H1 (cell line): ENCODE results near the gene CACNA2D1. TPM values are rescaled to one million over a fixed set of nuclear protein-coding genes. Genes with fewer than 3 reads are reported as not detected.

Source experiments
- CTCF ChIA-PET: fragments of 300-600 bp; sonication (Branson Sonifier 250); formaldehyde crosslinking; loops from one replicate; lab custom pipeline; 2021; ENCODE audit not compliant: partially characterized antibody; lab: Charles Lee
- POLR2A ChIA-PET: fragments of 300-600 bp; sonication (Branson Sonifier 250); formaldehyde crosslinking; loops from one replicate; lab custom pipeline; 2021; ENCODE audit warnings: inconsistent platforms; ENCODE audit not compliant: partially characterized antibody; lab: Charles Lee
- DNase-seq, 2 experiments: peaks; one replicate each; pipeline versions ENCODE4 v3.0.0 to v3.0.0-alpha.2; 2010 to 2022; ENCODE audit warnings: low spot score in 2 of 2, low read depth in 1 of 2, mixed read lengths in 1 of 2
- FAIRE-seq: peaks from 2 replicates; lab custom pipeline; 2011; peaks lifted over from hg19 to GRCh38; lab: Jason Lieb, UNC
- H2AFZ ChIP-seq: 2 replicates; pipeline ENCODE4 v1.8.1; 2012; ENCODE audit warnings: low read length, inconsistent platforms
- H2AK5ac ChIP-seq: 2 replicates; pipeline ENCODE4 v1.6.1; 2013; ENCODE audit warnings: low read depth, low read length
- H2BK120ac ChIP-seq: replicated peaks from 2 replicates; pipeline ENCODE3; 2013; ENCODE audit warnings: low read depth, low read length, inconsistent platforms
- H2BK12ac ChIP-seq: 2 replicates; pipeline ENCODE4 v1.6.1; 2013; ENCODE audit warnings: low read depth, low read length
- H2BK15ac ChIP-seq: 2 replicates; pipeline ENCODE4 v1.6.1; 2013; ENCODE audit warnings: low read length
- H2BK20ac ChIP-seq: 2 replicates; pipeline ENCODE4 v1.6.1; 2013; ENCODE audit warnings: low read length
- H2BK5ac ChIP-seq: 2 replicates; pipeline ENCODE4 v1.6.1; 2013; ENCODE audit warnings: low read depth, low read length
- H3K14ac ChIP-seq: 2 replicates; pipeline ENCODE4 v1.6.1; 2013; ENCODE audit warnings: inconsistent platforms; ENCODE audit not compliant: insufficient read length
- H3K18ac ChIP-seq: 2 replicates; pipeline ENCODE4 v1.6.1; 2013; ENCODE audit warnings: low read length; ENCODE audit errors: extremely low read depth
- H3K23ac ChIP-seq: 2 replicates; pipeline ENCODE4 v1.6.1; 2013; ENCODE audit warnings: inconsistent platforms; ENCODE audit not compliant: insufficient read length
- H3K23me2 ChIP-seq: 2 replicates; pipeline ENCODE4 v1.6.1; 2013; ENCODE audit warnings: low read depth, low read length
- H3K27ac ChIP-seq: 2 replicates; pipeline ENCODE4 v1.6.1; 2011; ENCODE audit warnings: low read depth, low read length, inconsistent platforms
- H3K27me3 ChIP-seq, 4 experiments: replicated peaks in 1 of 4; 1 replicate in 1 of 4; 2 replicates in 3 of 4; pipeline versions ENCODE4 v1.6.1 to v1.8.1; 2011 to 2013; ENCODE audit warnings: low read length in 3 of 4, mild to moderate bottlenecking in 3 of 4, inconsistent platforms in 2 of 4, mixed read lengths in 2 of 4, moderate library complexity in 1 of 4; ENCODE audit not compliant: control insufficient read depth in 3 of 4, insufficient read depth in 3 of 4; ENCODE audit errors: extremely low read depth in 1 of 4
- H3K36me3 ChIP-seq, 4 experiments: 2 replicates each; pipeline versions ENCODE4 v1.6.1 to v1.8.1; 2011 to 2013; ENCODE audit warnings: mild to moderate bottlenecking in 4 of 4, low read length in 3 of 4, moderate library complexity in 2 of 4, control low read depth in 1 of 4, inconsistent platforms in 1 of 4; ENCODE audit not compliant: insufficient read depth in 4 of 4, control insufficient read depth in 2 of 4
- H3K4ac ChIP-seq: replicated peaks from 2 replicates; pipeline ENCODE3; 2013; ENCODE audit warnings: low read length, low read depth, mixed read lengths, inconsistent platforms; ENCODE audit not compliant: insufficient read length
- H3K4me1 ChIP-seq, 4 experiments: replicated peaks in 1 of 4; 1 replicate in 1 of 4; 2 replicates in 3 of 4; pipeline versions ENCODE4 v1.6.1 to v1.8.1; 2011 to 2013; ENCODE audit warnings: low read length in 3 of 4, inconsistent platforms in 2 of 4, mixed read lengths in 1 of 4; ENCODE audit not compliant: insufficient read depth in 4 of 4, control insufficient read depth in 3 of 4
- H3K4me2 ChIP-seq, 2 experiments: 2 replicates each; pipeline versions ENCODE4 v1.6.1 to v1.8.1; 2011 to 2013; ENCODE audit warnings: low read depth in 2 of 2, low read length in 2 of 2, control low read depth in 1 of 2, inconsistent platforms in 1 of 2, mild to moderate bottlenecking in 1 of 2; ENCODE audit not compliant: insufficient read depth in 1 of 2
- H3K4me3 ChIP-seq, 4 experiments: fragments of 200-600, 300-600 bp in 1 of 4; sonication (generic), shearing (Covaris generic), sonication (Bioruptor Twin) in 1 of 4; 2 replicates each; pipeline versions ENCODE4 v1.5.1 to v1.8.1; 2011 to 2016; ENCODE audit warnings: low read length in 4 of 4, low read depth in 3 of 4, control low read depth in 2 of 4, inconsistent platforms in 2 of 4, mild to moderate bottlenecking in 2 of 4, mixed read lengths in 1 of 4, moderate library complexity in 1 of 4; ENCODE audit not compliant: insufficient read depth in 2 of 4; ENCODE audit errors: extremely low read depth in 1 of 4
- H3K56ac ChIP-seq: replicated peaks from 2 replicates; pipeline ENCODE3; 2013; ENCODE audit warnings: low read depth, mild to moderate bottlenecking, mixed read lengths, low read length, inconsistent platforms; ENCODE audit not compliant: insufficient read length
- H3K79me1 ChIP-seq: 2 replicates; pipeline ENCODE4 v1.6.1; 2013; ENCODE audit warnings: low read depth, low read length, control low read depth
- H3K79me2 ChIP-seq, 2 experiments: 2 replicates each; pipeline versions ENCODE4 v1.6.1 to v1.8.1; 2012 to 2013; ENCODE audit warnings: low read length in 2 of 2, mild to moderate bottlenecking in 2 of 2, inconsistent platforms in 1 of 2; ENCODE audit not compliant: insufficient read depth in 2 of 2, control insufficient read depth in 1 of 2
- H3K9ac ChIP-seq, 4 experiments: replicated peaks in 1 of 4; 1 replicate in 1 of 4; 2 replicates in 3 of 4; pipeline versions ENCODE4 v1.6.1 to v1.8.1; 2011 to 2013; ENCODE audit warnings: low read depth in 3 of 4, low read length in 3 of 4, control low read depth in 2 of 4, mild to moderate bottlenecking in 2 of 4, moderate library complexity in 2 of 4, inconsistent platforms in 1 of 4; ENCODE audit errors: extremely low read depth in 1 of 4
- H3K9me3 ChIP-seq, 2 experiments: 2 replicates each; pipeline versions ENCODE4 v1.6.1 to v1.8.1; 2012 to 2013; ENCODE audit warnings: mild to moderate bottlenecking in 2 of 2, moderate library complexity in 2 of 2, control low read depth in 1 of 2, inconsistent platforms in 1 of 2, low read depth in 1 of 2, low read length in 1 of 2, mixed read lengths in 1 of 2; ENCODE audit not compliant: insufficient read depth in 2 of 2
- H4K20me1 ChIP-seq, 2 experiments: replicated peaks in 1 of 2; 2 replicates each; pipeline versions ENCODE3 to v1.8.1; 2011 to 2013; ENCODE audit warnings: inconsistent platforms in 2 of 2, low read length in 2 of 2, mild to moderate bottlenecking in 1 of 2; ENCODE audit not compliant: insufficient read depth in 2 of 2, control insufficient read depth in 1 of 2
- H4K5ac ChIP-seq: 2 replicates; pipeline ENCODE4 v1.6.1; 2013; ENCODE audit warnings: low read length, low read depth, mixed read lengths, inconsistent platforms; ENCODE audit not compliant: insufficient read length
- H4K8ac ChIP-seq: 2 replicates; pipeline ENCODE4 v1.8.0; 2013; ENCODE audit warnings: mild to moderate bottlenecking, moderate library complexity, low read length, inconsistent platforms; ENCODE audit not compliant: insufficient read depth; ENCODE audit errors: extremely low read depth
- H4K91ac ChIP-seq: replicated peaks from 2 replicates; pipeline ENCODE3; 2013; ENCODE audit warnings: low read length, mixed read lengths, inconsistent platforms; ENCODE audit not compliant: insufficient read length
- HDAC6 ChIP-seq: IDR thresholded peaks from one replicate; pipeline ENCODE4 v1.7.1; 2012; ENCODE audit warnings: low read depth, mild to moderate bottlenecking, inconsistent platforms, low read length, moderate library complexity
- RAD21 ChIP-seq, 2 experiments: IDR thresholded peaks in 1 of 2; conservative IDR thresholded peaks in 1 of 2; 2 replicates each; pipeline ENCODE4 v1.6.1; 2011; ENCODE audit warnings: low read depth in 2 of 2, low read length in 2 of 2, improper control_type of control experiment in 1 of 2, inconsistent platforms in 1 of 2, mild to moderate bottlenecking in 1 of 2, moderate library complexity in 1 of 2
- TCF12 ChIP-seq: IDR thresholded peaks from 2 replicates; pipeline ENCODE4 v1.6.1; 2011; ENCODE audit warnings: low read depth, mild to moderate bottlenecking, low read length
- WGBS, 2 experiments: shearing (Covaris generic) in 1 of 2; methylation state at CpG; one replicate each; pipeline versions ENCODE4 v1.1.6 to v1.1.7; 2013 to 2015; ENCODE audit warnings: low lambda C conversion rate in 2 of 2, mixed read lengths in 2 of 2, inconsistent platforms in 1 of 2, low coverage in 1 of 2, missing lambda C conversion rate in 1 of 2; ENCODE audit not compliant: insufficient replicate concordance in 2 of 2, insufficient coverage in 1 of 2, insufficient read length in 1 of 2; ENCODE audit errors: extremely low coverage in 1 of 2, missing lambda C conversion rate in 1 of 2; 5-methylcytosine and 5-hydroxymethylcytosine counted together
- polyA plus RNA-seq, 7 experiments: library from polyadenylated mRNA; depleted of rRNA in 3 of 7; stranded (reverse) in 5 of 7; unstranded in 2 of 7; fragments of >200 nt in 5 of 7; fragments of 200-250 nt in 2 of 7; gene quantifications; 1 replicate in 5 of 7; 2 replicates in 1 of 7; 4 replicates in 1 of 7; pipeline versions ENCODE4 v1.2.1 to v1.2.3, GENCODE V29; 2011 to 2013; ENCODE audit warnings: missing spikeins in 2 of 7, mixed read lengths in 2 of 7
- total RNA-seq: library from RNA; stranded (reverse); fragmentation: NEBNext Ultra II Directional; extraction: Animal tissue kit (Norgen Biotek cat#: 25700); gene quantifications from 2 replicates; pipeline ENCODE4 v1.2.1, GENCODE V29; 2021

CACNA2D1 gene
- total and polyA plus RNA-seq, 2 of the 8 experiments (the other 6 are each of a cell fraction or from before 2014, with no cell fraction given) = 4.3 to 27.3 TPM

DNA sequence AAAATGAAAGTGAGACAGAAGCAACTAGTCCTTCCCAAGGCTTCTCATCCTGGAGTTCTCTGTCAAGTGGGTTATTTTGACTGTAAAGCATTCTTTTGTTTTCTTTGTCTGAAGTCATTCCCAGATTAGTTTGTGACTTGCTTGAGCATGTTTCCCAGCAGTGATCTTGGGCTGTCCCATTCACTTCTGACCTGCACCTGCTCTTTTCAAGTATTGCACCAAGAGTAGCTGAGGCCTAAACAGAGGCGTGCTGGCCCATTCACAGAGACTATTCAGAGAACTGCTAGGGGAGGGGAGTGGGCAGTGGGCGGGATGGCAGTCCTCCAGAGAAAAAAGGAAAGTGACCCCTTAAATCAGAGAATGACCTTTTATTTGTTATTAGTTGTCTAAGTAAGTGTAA lies 61.3 kb downstream of the CACNA2D1 start:
- Histone ChIP-seq H2AFZ (no peak overlapping the region), H3K4me1 (peaks cover 0 to 3% (median 1%) of the 10 kb centered on the region in 4 experiments; a peak in 1 of 7 replicates), H3K27ac (no peak overlapping the region), H3K4me3 (peak overlapping the region in 1 of 4 experiments; percentile 5; a peak in 1 of 8 replicates), H4K8ac (no peak overlapping the region), H4K20me1 (no peaks in the 10 kb centered on the region), H3K27me3 (no peaks in the 10 kb centered on the region), H2AK5ac (no peak overlapping the region), H3K4me2 (peak overlapping the region in 1 of 2 experiments; percentile 25; a peak in 1 of 4 replicates), H3K56ac (no peak overlapping the region), H2BK20ac (no peak overlapping the region), H3K23me2 (no peaks in the 10 kb centered on the region), H3K18ac (no peak overlapping the region), H3K79me2 (no peaks in the 10 kb centered on the region), H3K9ac (no peak overlapping the region), H3K4ac (no peak overlapping the region), H2BK15ac (no peak overlapping the region), H4K5ac (no peak overlapping the region), H3K14ac (no peak overlapping the region), H3K9me3 (no peaks in the 10 kb centered on the region), H3K79me1 (no peaks in the 10 kb centered on the region)
- DNase-seq = peak in 1 of 2 experiments; percentile 3
- CTCF ChIA-PET = no interaction called here
- TF ChIP-seq HDAC6 (no peak), TCF12 (0 out of 2 replicates have a peak, but pooled peaks have one; percentile 48), RAD21 (IDR thresholded peaks at IDR 0.05 in 1 of 2, conservative IDR thresholded peaks at IDR 0.05 in 1 of 2; ENCODE audit: low read depth in 2 of 2, low read length in 2 of 2) (peak in 1 of 2 experiments; percentile 9; a peak in 1 of 4 replicates)
- TF ChIP-seq, all 59 proteins: peak for 2
- H2BK12ac ChIP-seq = no peak overlapping the region
- WGBS, 2 experiments = 58% methylated on average over 2 of the region's 2 CpGs; no CpG with 5 or more reads in 1 of the 2 experiments
- H3K23ac ChIP-seq = no peak overlapping the region
- no peak overlapping the region for H2BK5ac ChIP-seq
- peak; percentile 57 for FAIRE-seq
- no peak overlapping the region for H4K91ac ChIP-seq
- POLR2A ChIA-PET = no interaction called here
- H3K36me3 ChIP-seq = no peaks in the 10 kb centered on the region
- no peak overlapping the region for H2BK120ac ChIP-seq
